A673 (cell line): Measurements from ENCODE around the gene HPCA. TPM values are rescaled to one million over a fixed set of nuclear protein-coding genes. Genes with fewer than 3 reads are reported as not detected.

ENCODE experiments used
- BruUV-seq: library from RNA; stranded (reverse); fragments of 400-500 nt; replicated peaks from 2 replicates; lab custom pipeline; 2021; lab: Mats Ljungman, UMichigan
- CTCF ChIA-PET: fragments of 300-600 bp; sonication (Branson Sonifier 250); formaldehyde crosslinking; loops from one replicate; lab custom pipeline; 2022; ENCODE audit warnings: antibody characterized with exemption; lab: Charles Lee
- POLR2A ChIA-PET: fragments of 300-600 bp; sonication (Branson Sonifier 250); formaldehyde crosslinking; loops from one replicate; lab custom pipeline; 2022; ENCODE audit warnings: antibody characterized with exemption; ENCODE audit not compliant: low non-redundant PET; lab: Charles Lee
- DNase-seq: peaks from one replicate; pipeline ENCODE4 v3.0.0-alpha.2; 2015; ENCODE audit warnings: low spot score
- H3K27ac ChIP-seq: fragments of 200-600 bp; sonication (generic); 2 replicates; pipeline ENCODE4 v1.5.1; 2016; ENCODE audit warnings: mixed run types, low read depth, mild to moderate bottlenecking, mixed read lengths, antibody characterized with exemption, low read length; ENCODE audit not compliant: poor library complexity, severe bottlenecking
- H3K27me3 ChIP-seq: fragments of 200-600 bp; sonication (generic); replicated peaks from 2 replicates; pipeline ENCODE4 v1.6.1; 2017; ENCODE audit warnings: mixed run types, low read depth, mild to moderate bottlenecking, mixed read lengths, antibody characterized with exemption, low read length; ENCODE audit not compliant: insufficient read depth, poor library complexity
- H3K36me3 ChIP-seq: fragments of 200-600 bp; sonication (generic); 2 replicates; pipeline ENCODE4 v1.6.1; 2016; ENCODE audit warnings: mixed run types, mild to moderate bottlenecking, mixed read lengths, antibody characterized with exemption, low read length; ENCODE audit not compliant: insufficient read depth, poor library complexity, severe bottlenecking
- H3K4me1 ChIP-seq: fragments of 200-600 bp; sonication (generic); 2 replicates; pipeline ENCODE4 v1.6.1; 2017; ENCODE audit warnings: mixed run types, mild to moderate bottlenecking, mixed read lengths, antibody characterized with exemption, low read length; ENCODE audit not compliant: insufficient read depth, poor library complexity, severe bottlenecking
- H3K4me3 ChIP-seq: fragments of 200-600 bp; sonication (generic); 2 replicates; pipeline ENCODE4 v1.5.1; 2016; ENCODE audit warnings: low read depth, mixed run types, mild to moderate bottlenecking, mixed read lengths, low read length; ENCODE audit not compliant: poor library complexity, severe bottlenecking
- H3K9me3 ChIP-seq: fragments of 200-600 bp; sonication (generic); 2 replicates; pipeline ENCODE4 v1.6.1; 2016; ENCODE audit warnings: mixed run types, low read depth, mild to moderate bottlenecking, mixed read lengths, antibody characterized with exemption, low read length; ENCODE audit not compliant: poor library complexity, severe bottlenecking
- CTCF ChIP-seq: fragments of 300-800, 200-600 bp; sonication (generic); conservative IDR thresholded peaks from 2 replicates; pipeline ENCODE4 v1.5.1; 2017; ENCODE audit warnings: low read depth, mild to moderate bottlenecking, antibody characterized with exemption, low read length, moderate library complexity, mixed read lengths
- EZH2 ChIP-seq: fragments of 200-600 bp; sonication (generic); IDR thresholded peaks from 2 replicates; pipeline ENCODE4 v1.6.1; 2017; ENCODE audit warnings: borderline replicate concordance, low read depth, mild to moderate bottlenecking, mixed read lengths, antibody characterized with exemption, low read length; ENCODE audit not compliant: poor library complexity, severe bottlenecking
- intact Hi-C: fragments of 100-400 bp; cut with micrococcal nuclease; formaldehyde crosslinking; loops from one replicate; pipeline ENCODE4 v1.10.0; 2022; ENCODE audit not compliant: unreplicated experiment
- total RNA-seq: library from RNA; stranded (reverse); gene quantifications from 2 replicates; pipeline ENCODE4 v1.2.3, GENCODE V29; 2021

Gene HPCA
- total RNA-seq, 1 experiment from 2014 or later = 0.69 TPM

- Histone ChIP-seq H3K4me3 (no peak overlapping the region), H3K27me3 (no peaks in the 10 kb centered on the region), H3K36me3 (no peaks in the 10 kb centered on the region), H3K4me1 (peaks cover 5% of the 10 kb centered on the region), H3K9me3 (no peaks in the 10 kb centered on the region), H3K27ac (no peak overlapping the region)
- TF ChIP-seq CTCF = no peak
- TF ChIP-seq EZH2 = no peak
- no TSS peak for BruUV-seq
- CTCF ChIA-PET = interaction anchor here (0.6 kb wide), 1 partner anchor 721 kb away, joined by 5 read pairs; no protein-coding TSS in a partner anchor
- DNase-seq = no peak
- intact Hi-C loops = no loop called here
- POLR2A ChIA-PET = no interaction called here
These were observed 17.4 kb upstream of the HPCA start for GRCh38 chr1:32868806-32869455.

GRCh38 chr1:32869923-32870614 lies 16.2 kb upstream of the HPCA start:
- Histone ChIP-seq H3K9me3 (no peaks in the 10 kb centered on the region), H3K27me3 (no peaks in the 10 kb centered on the region), H3K4me3 (peak overlapping the region; percentile 15), H3K27ac (no peak overlapping the region), H3K36me3 (no peaks in the 10 kb centered on the region), H3K4me1 (peaks cover 5% of the 10 kb centered on the region)
- TF ChIP-seq CTCF = no peak
- TF ChIP-seq EZH2 = no peak
- no TSS peak for BruUV-seq
- intact Hi-C loops = loop anchor here (5.0 to 10.0 kb wide), 2 partner anchors 158 to 355 kb away; no protein-coding TSS in a partner anchor
- POLR2A ChIA-PET = no interaction called here
- CTCF ChIA-PET = no interaction called here
- no peak for DNase-seq

GRCh38 chr1:32870615-32871363 lies 15.5 kb upstream of the HPCA start, which contains the start of gene FNDC5:
Gene FNDC5, minus strand, starts transcription at chr1:32870912.
- no peak for TF ChIP-seq EZH2
- TF ChIP-seq CTCF = no peak
- Histone ChIP-seq H3K4me3 (peak within 1 kb of the TSS; percentile 48), H3K36me3 (no peaks in the 10 kb centered on the region), H3K4me1 (peaks cover 5% of the 10 kb centered on the region), H3K27me3 (no peaks in the 10 kb centered on the region), H3K27ac (no peak within 1 kb of the TSS), H3K9me3 (no peaks in the 10 kb centered on the region)
- CTCF ChIA-PET = interaction anchor here (0.5 to 1.4 kb wide), 3 partner anchors 159 to 469 kb away, joined by 3 to 5 read pairs (median 3); no protein-coding TSS in a partner anchor
- intact Hi-C loops = loop anchor here (5.0 to 10.0 kb wide), 2 partner anchors 158 to 356 kb away; no protein-coding TSS in a partner anchor
- peak; percentile 42 for DNase-seq
- POLR2A ChIA-PET = interaction anchor here (0.6 kb wide), 1 partner anchor 268 kb away, joined by 3 read pairs; no protein-coding TSS in a partner anchor
- BruUV-seq = no TSS peak
